B cell (primary cell): Measurements from ENCODE around the gene FAM210B.

ENCODE experiments used
- EZH2 ChIP-seq: IDR thresholded peaks from 2 replicates; pipeline ENCODE4 v1.6.1; 2012; ENCODE audit warnings: borderline replicate concordance, low read depth, mild to moderate bottlenecking, moderate library complexity, low read length; ENCODE audit not compliant: insufficient read depth, poor library complexity, severe bottlenecking
- TF ChIP-seq, protein P1 (sequence below): fragments of 200-600 bp; IDR thresholded peaks from one replicate; pipeline ENCODE4 v1.8.0; 2022; ENCODE audit warnings: antibody characterized with exemption, mild to moderate bottlenecking

- TF ChIP-seq, protein P1, sequence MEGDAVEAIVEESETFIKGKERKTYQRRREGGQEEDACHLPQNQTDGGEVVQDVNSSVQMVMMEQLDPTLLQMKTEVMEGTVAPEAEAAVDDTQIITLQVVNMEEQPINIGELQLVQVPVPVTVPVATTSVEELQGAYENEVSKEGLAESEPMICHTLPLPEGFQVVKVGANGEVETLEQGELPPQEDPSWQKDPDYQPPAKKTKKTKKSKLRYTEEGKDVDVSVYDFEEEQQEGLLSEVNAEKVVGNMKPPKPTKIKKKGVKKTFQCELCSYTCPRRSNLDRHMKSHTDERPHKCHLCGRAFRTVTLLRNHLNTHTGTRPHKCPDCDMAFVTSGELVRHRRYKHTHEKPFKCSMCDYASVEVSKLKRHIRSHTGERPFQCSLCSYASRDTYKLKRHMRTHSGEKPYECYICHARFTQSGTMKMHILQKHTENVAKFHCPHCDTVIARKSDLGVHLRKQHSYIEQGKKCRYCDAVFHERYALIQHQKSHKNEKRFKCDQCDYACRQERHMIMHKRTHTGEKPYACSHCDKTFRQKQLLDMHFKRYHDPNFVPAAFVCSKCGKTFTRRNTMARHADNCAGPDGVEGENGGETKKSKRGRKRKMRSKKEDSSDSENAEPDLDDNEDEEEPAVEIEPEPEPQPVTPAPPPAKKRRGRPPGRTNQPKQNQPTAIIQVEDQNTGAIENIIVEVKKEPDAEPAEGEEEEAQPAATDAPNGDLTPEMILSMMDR: no peak
- TF ChIP-seq EZH2: no peak
Measured at GRCh38 chr20:56380375-56380774, 21.6 kb downstream of the FAM210B start.
